ENCODE measurements around the gene PNMA6E. TPM values are rescaled to one million over a fixed set of nuclear protein-coding genes. Genes with fewer than 3 reads are reported as not detected.

PNMA6E gene
- not detected for total RNA-seq

DNA sequence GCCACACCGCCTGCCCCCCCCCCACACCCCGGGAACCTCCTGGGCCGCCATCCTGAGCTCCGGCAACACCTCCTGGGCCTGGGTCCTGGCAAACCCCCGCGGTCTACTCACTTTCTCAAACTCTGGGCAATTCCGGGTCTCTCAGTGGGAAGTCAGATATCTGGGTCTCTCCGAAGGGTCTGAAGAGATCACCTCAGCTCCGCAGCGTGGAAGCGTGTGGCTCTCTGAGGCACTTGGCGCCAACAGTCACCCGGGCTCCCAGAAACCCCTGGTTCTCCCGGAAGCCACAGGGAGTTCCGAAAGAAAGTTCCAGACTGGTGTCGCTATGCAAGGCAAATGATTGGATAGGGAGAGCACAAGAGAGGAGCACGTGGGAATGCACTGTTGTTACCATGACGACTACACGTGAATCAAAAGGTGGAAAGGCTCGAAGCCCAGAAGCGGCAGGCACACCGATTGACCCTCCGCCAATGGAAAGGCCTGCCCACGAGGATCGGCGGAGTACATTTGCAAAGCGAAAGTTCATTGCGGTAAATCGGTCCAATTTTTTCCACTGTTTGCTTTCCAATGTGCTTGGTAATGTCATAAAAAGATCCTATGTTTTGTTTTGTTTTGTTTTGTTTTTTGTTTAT is at the start of gene PNMA6E:
TSS of gene PNMA6E (minus strand) at position 218 of the 632 bp plus-strand sequence. CDS start 2,501 bp downstream, outside the sequence.
- H3K9me3 ChIP-seq = no peaks in the 10 kb centered on the region
- DNase-seq (no peak), ATAC-seq (no peak)
- no peaks in the 10 kb centered on the region for H3K36me3 ChIP-seq
- no peak within 1 kb of the TSS for H3K27ac ChIP-seq
- no peak within 1 kb of the TSS for H3K4me3 ChIP-seq
- H3K27me3 ChIP-seq = no peaks in the 10 kb centered on the region
- in situ Hi-C loops (cut with MboI; ENCODE audit: low sequenced_read_pairs in 4 of 4) (no loop called here), intact Hi-C loops (cut with DNase I; ENCODE audit: low total_unique reads) (no loop called here)
- H3K4me1 ChIP-seq = no peaks in the 10 kb centered on the region
- TF ChIP-seq, protein P1, sequence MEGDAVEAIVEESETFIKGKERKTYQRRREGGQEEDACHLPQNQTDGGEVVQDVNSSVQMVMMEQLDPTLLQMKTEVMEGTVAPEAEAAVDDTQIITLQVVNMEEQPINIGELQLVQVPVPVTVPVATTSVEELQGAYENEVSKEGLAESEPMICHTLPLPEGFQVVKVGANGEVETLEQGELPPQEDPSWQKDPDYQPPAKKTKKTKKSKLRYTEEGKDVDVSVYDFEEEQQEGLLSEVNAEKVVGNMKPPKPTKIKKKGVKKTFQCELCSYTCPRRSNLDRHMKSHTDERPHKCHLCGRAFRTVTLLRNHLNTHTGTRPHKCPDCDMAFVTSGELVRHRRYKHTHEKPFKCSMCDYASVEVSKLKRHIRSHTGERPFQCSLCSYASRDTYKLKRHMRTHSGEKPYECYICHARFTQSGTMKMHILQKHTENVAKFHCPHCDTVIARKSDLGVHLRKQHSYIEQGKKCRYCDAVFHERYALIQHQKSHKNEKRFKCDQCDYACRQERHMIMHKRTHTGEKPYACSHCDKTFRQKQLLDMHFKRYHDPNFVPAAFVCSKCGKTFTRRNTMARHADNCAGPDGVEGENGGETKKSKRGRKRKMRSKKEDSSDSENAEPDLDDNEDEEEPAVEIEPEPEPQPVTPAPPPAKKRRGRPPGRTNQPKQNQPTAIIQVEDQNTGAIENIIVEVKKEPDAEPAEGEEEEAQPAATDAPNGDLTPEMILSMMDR (IDR thresholded peaks at IDR 0.05 in 4 of 5, conservative IDR thresholded peaks at IDR 0.05 in 1 of 5) = no peak
- no peak for TF ChIP-seq POLR2A (IDR thresholded peaks at IDR 0.05)

DNA sequence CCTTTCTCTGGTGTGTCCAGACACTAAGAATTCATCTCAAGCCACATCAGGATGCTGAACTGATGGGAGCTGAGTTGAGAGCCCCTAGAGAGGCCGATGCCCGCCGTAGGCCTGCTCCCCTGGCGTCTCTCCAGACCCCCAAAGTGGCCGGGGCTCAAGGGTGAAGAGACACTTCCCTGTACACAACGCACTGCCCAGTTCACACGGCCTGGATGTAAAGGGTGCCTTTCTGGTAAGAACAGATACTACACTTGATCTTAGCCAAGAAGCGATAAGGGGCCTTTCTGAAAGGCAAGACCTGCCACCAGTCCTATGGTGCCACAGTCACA is 49.8 kb upstream of the PNMA6E start:
- peaks cover 0 to 9% of the 10 kb centered on the region in 2 donors for H3K36me3 ChIP-seq
- no peak overlapping the region for H3K4me3 ChIP-seq
- no peak for ATAC-seq
- H3K4me1 ChIP-seq = no peaks in the 10 kb centered on the region
- DNase-seq = no peak
- no peaks in the 10 kb centered on the region for H3K9me3 ChIP-seq
- no peaks in the 10 kb centered on the region for H3K27me3 ChIP-seq
- intact Hi-C loops (cut with DNase I; ENCODE audit: low total_unique reads) (no loop called here), in situ Hi-C loops (cut with MboI; ENCODE audit: low sequenced_read_pairs in 4 of 4) (loop anchor here in 1 of 4 donors (25.0 kb wide), 1 partner anchor 514 kb away; no protein-coding TSS in a partner anchor)
- TF ChIP-seq POLR2A (IDR thresholded peaks at IDR 0.05) = no peak
- TF ChIP-seq, protein P1 (IDR thresholded peaks at IDR 0.05 in 4 of 5, conservative IDR thresholded peaks at IDR 0.05 in 1 of 5) = no peak
- no peak overlapping the region for H3K27ac ChIP-seq

DNA sequence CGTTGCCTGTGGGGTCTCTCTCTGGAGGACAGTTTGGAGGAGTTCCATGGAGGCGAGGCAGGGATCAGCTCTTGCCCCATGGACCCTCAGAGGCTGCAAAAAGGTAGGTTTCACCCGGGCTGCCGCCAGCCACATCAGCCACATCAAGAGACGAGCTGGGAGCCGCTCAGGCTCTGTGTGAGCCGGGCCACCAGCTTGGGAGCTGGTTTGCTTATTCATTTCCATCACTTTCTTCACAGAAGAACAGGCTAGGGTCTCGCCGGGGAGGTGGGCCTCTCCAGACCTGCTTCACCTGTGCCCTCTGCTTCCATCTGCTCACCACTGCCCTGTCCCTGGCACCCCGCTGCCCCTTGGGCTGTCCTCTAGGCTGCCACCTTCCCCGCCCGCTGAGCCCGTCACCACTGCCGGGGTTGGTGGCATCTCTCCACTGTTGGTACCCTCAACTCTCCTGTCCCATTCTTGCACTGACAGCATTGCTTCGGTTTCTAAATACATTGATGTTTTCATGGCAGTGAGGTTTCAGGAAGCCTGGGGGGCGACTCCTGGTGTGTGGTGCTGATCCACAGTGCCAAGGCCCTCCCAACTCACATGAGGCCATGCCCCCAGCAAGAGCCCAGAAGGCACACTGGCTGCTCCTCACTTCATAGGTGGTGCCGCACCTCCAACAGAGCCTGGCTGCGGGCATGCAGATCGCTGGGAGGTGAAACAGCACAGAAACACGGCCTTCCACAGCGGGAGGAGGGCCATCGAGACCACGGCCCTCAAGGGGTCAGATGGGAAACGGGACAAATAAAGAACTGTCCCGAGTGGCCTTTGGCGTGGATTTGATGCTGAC is 49.2 kb upstream of the PNMA6E start:
- in situ Hi-C loops (cut with MboI; ENCODE audit: low sequenced_read_pairs in 4 of 4) = loop anchor here in 1 of 4 donors (25.0 kb wide), 1 partner anchor 513 kb away; no protein-coding TSS in a partner anchor
- no peak for DNase-seq

DNA sequence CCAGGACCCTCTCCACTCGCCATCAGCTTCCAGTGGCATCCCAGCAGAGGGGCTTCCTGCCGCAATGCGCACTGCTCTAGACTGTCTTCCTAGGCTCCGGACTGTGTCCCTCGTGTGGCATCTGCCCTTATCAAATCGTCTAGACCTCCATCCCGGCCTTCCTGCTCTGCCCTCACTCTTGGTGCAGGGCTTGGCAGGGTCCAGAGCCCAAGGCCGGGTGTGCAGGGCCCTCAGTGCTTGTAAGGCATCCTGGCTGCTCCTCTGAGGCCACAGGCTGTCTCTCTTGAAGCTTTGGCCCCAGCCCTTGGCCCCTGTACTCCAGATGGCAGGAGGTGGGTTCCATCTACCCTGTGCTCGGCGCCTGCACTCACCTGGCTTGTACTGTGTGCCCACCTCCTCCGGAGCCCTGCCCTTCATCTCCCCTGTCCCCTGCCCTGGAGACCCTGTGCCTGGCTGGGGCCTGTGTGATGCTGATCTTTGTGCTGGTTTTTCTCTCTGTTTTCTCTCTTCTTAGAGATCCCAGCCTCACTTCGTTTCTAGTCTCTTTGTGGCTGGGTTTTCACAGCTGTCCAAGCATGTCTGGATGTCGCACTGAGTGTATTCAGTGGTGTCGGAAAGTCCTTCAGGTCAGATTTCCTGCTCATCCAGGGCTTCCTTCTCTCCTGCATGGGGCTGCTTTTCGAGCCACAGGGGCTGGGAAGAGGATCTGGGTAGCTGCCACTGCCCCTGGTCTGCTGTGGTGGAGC is 48.4 kb upstream of the PNMA6E start:
- no peak overlapping the region for H3K4me3 ChIP-seq
- DNase-seq (no peak), ATAC-seq (no peak)
- no peaks in the 10 kb centered on the region for H3K27me3 ChIP-seq
- H3K9me3 ChIP-seq = no peaks in the 10 kb centered on the region
- peaks cover 0 to 9% of the 10 kb centered on the region in 2 donors for H3K36me3 ChIP-seq
- no peaks in the 10 kb centered on the region for H3K4me1 ChIP-seq
- TF ChIP-seq, protein P1 (IDR thresholded peaks at IDR 0.05 in 4 of 5, conservative IDR thresholded peaks at IDR 0.05 in 1 of 5) = no peak
- no peak for TF ChIP-seq POLR2A (IDR thresholded peaks at IDR 0.05)
- in situ Hi-C loops (cut with MboI; ENCODE audit: low sequenced_read_pairs in 4 of 4) = loop anchor here in 1 of 4 donors (25.0 kb wide), 1 partner anchor 512 kb away; no protein-coding TSS in a partner anchor
- intact Hi-C loops (cut with DNase I; ENCODE audit: low total_unique reads) = no loop called here
- no peak overlapping the region for H3K27ac ChIP-seq

More for the DNA sequence above, 49.2 kb upstream of the PNMA6E start:
- TF ChIP-seq, protein P1 (IDR thresholded peaks at IDR 0.05 in 4 of 5, conservative IDR thresholded peaks at IDR 0.05 in 1 of 5) = no peak
- no peak for TF ChIP-seq POLR2A (IDR thresholded peaks at IDR 0.05)
- intact Hi-C loops (cut with DNase I; ENCODE audit: low total_unique reads) = no loop called here
- no peak for ATAC-seq
- Histone ChIP-seq H3K36me3 (peaks cover 0 to 9% of the 10 kb centered on the region in 2 donors), H3K4me1 (no peaks in the 10 kb centered on the region), H3K4me3 (no peak overlapping the region), H3K27ac (no peak overlapping the region), H3K27me3 (no peaks in the 10 kb centered on the region), H3K9me3 (no peaks in the 10 kb centered on the region)
